K562 (cell line): Measurements from ENCODE around the gene C11orf65. TPM values are rescaled to one million over a fixed set of nuclear protein-coding genes. Genes with fewer than 3 reads are reported as not detected.
A peak's percentile ranks its signal among the peaks of the same experiment; 100 is the strongest.

Source experiments
- MCM5 ChIP-seq: fragments of 450-650 bp; IDR thresholded peaks from 2 replicates; pipeline ENCODE4 v1.6.1; 2016; ENCODE audit warnings: low read depth
- NFRKB ChIP-seq: fragments of 450-650 bp; IDR thresholded peaks from 2 replicates; pipeline ENCODE4 v1.6.1; 2016; ENCODE audit warnings: low read depth
- POLR2AphosphoS5 ChIP-seq: IDR thresholded peaks from 2 replicates; pipeline ENCODE4 v1.6.1; 2011; ENCODE audit warnings: mild to moderate bottlenecking, low read depth, low read length, moderate library complexity; ENCODE audit not compliant: control insufficient read depth, insufficient read depth
- SOX6 ChIP-seq: fragments of 450-650 bp; IDR thresholded peaks from 2 replicates; pipeline ENCODE4 v1.6.1; 2014; ENCODE audit warnings: mild to moderate bottlenecking
- SRF ChIP-seq, 2 experiments: fragments of 250-450, 450-650 bp in 1 of 2; sonication (Bioruptor Pico) in 1 of 2; sonication (generic) in 1 of 2; formaldehyde crosslinking; IDR thresholded peaks; 2 replicates each; pipeline versions ENCODE4 v1.5.0 to v1.5.1; 2020 to 2022; ENCODE audit warnings: mild to moderate bottlenecking in 1 of 2, missing genetic modification reagents in 1 of 2
- ZFP1 ChIP-seq: fragments of 450-650 bp; formaldehyde crosslinking; IDR thresholded peaks from 2 replicates; pipeline ENCODE4 v1.4.0; 2020; ENCODE audit warnings: mild to moderate bottlenecking, mixed read lengths
- ZNF507 ChIP-seq: conservative IDR thresholded peaks from 2 replicates; pipeline ENCODE4 v1.6.1; 2017; ENCODE audit warnings: missing genetic modification characterization, missing compliant biosample characterization
- polyA plus RNA-seq, 8 experiments: library from polyadenylated mRNA; depleted of rRNA in 4 of 8; stranded (reverse) in 5 of 8; unstranded in 3 of 8; fragments of >200 nt; fragmentation: Nextera tagmentation in 2 of 8; fragmentation: Illumina TruSeq in 1 of 8; extraction: Ambion mirVana in 2 of 8; extraction: Trizol in 1 of 8; gene quantifications; 2 replicates each; pipeline versions ENCODE4 v1.2.1 to v1.2.3, GENCODE V29; 2011 to 2014; ENCODE audit warnings: inconsistent platforms in 1 of 8, missing spikeins in 1 of 8
- total RNA-seq, 7 experiments: library from RNA; depleted of rRNA in 6 of 7; stranded (reverse); fragments of >200 nt in 6 of 7; fragmentation: Illumina TruSeq in 2 of 7; extraction: Trizol in 2 of 7; gene quantifications; 2 replicates each; pipeline versions ENCODE4 v1.2.1 to v1.2.3, GENCODE V29; 2011 to 2021; ENCODE audit warnings: low replicate concordance in 1 of 7
- TF ChIP-seq, protein P1 (sequence below): fragments of 450-650 bp; IDR thresholded peaks from 2 replicates; pipeline ENCODE4 v1.6.1; 2016; ENCODE audit warnings: mild to moderate bottlenecking
- TF ChIP-seq, protein P2 (sequence below): sonication (generic); formaldehyde crosslinking; IDR thresholded peaks from 2 replicates; pipeline ENCODE4 v1.8.0; 2022; ENCODE audit warnings: missing genetic modification reagents, mild to moderate bottlenecking, borderline replicate concordance
- TF ChIP-seq, protein P3 (sequence below): fragments of 200-800 bp; sonication (Bioruptor generic); IDR thresholded peaks from 2 replicates; pipeline ENCODE4 v1.6.1; 2017; ENCODE audit warnings: missing genetic modification characterization, missing compliant biosample characterization
- TF ChIP-seq, protein P4 (sequence below): fragments of 250-450 bp; sonication (Bioruptor Pico); IDR thresholded peaks from 2 replicates; pipeline ENCODE4 v1.8.0; 2021; ENCODE audit warnings: mild to moderate bottlenecking, moderate library complexity
- TF ChIP-seq, protein P5 (sequence below): sonication (generic); formaldehyde crosslinking; IDR thresholded peaks from 2 replicates; pipeline ENCODE4 v1.8.1; 2023; ENCODE audit warnings: mild to moderate bottlenecking, missing genetic modification reagents
- TF ChIP-seq, protein P6 (sequence below): fragments of 450-650 bp; IDR thresholded peaks from 2 replicates; pipeline ENCODE4 v1.6.1; 2016; ENCODE audit warnings: missing biosample characterization, missing genetic modification characterization
- TF ChIP-seq, protein P7 (sequence below): fragments of 450-650 bp; formaldehyde crosslinking; IDR thresholded peaks from 2 replicates; pipeline ENCODE4 v1.4.0; 2020; ENCODE audit warnings: mild to moderate bottlenecking

C11orf65 gene
- total and polyA plus RNA-seq, 9 of the 15 experiments (the other 6 are each of a cell fraction or from before 2014, with no cell fraction given), result 1.0 to 2.1 (median 1.2) TPM

DNA sequence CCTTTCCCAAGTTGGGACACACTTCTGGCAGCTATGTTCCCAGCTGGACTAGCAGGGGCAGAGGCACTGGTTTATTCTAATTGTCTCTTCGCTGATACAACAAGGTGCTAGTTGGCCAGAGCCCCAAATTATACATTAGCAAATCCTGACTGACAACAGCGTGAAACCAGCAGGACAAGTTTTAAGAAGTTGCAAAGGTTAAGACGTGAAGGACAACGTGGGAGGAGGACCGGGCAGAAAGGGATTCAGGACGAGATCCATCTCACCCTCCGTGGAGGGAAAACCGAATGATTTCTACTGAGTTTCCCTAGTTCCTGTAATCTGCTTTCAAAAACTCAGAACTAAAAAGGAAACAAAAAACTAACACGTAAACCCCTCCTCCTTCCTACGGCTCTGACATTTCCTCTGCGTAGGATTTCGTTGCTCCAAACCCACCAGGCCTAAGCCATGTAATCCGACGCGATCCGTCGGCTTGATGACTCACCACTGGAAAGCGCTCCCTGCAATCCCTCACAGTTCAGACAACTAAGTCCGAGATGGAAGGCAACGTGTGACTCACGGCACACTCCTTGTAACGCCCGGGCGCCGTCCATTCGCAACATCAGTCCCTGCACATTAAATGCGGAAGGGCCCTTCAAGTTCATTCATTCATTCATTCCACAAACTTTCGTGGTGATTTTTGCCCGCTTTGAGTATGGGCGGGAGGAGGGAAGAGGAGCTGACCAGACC, 30.2 kb upstream of the C11orf65 start (continued):
- TF ChIP-seq, protein P1, sequence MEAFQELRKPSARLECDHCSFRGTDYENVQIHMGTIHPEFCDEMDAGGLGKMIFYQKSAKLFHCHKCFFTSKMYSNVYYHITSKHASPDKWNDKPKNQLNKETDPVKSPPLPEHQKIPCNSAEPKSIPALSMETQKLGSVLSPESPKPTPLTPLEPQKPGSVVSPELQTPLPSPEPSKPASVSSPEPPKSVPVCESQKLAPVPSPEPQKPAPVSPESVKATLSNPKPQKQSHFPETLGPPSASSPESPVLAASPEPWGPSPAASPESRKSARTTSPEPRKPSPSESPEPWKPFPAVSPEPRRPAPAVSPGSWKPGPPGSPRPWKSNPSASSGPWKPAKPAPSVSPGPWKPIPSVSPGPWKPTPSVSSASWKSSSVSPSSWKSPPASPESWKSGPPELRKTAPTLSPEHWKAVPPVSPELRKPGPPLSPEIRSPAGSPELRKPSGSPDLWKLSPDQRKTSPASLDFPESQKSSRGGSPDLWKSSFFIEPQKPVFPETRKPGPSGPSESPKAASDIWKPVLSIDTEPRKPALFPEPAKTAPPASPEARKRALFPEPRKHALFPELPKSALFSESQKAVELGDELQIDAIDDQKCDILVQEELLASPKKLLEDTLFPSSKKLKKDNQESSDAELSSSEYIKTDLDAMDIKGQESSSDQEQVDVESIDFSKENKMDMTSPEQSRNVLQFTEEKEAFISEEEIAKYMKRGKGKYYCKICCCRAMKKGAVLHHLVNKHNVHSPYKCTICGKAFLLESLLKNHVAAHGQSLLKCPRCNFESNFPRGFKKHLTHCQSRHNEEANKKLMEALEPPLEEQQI, result no peak
- TF ChIP-seq ZNF507 (no peak), SOX6 (peak; percentile 45; the same call in 1 of the 2 replicates), MCM5 (no peak), SRF (CRISPR knock-in tag; IDR thresholded peaks at IDR 0.05) (no peak), POLR2AphosphoS5 (peak; percentile 91), ZFP1 (CRISPR knock-in tag) (no peak), NFRKB (peak; percentile 84)
- TF ChIP-seq, protein P2, sequence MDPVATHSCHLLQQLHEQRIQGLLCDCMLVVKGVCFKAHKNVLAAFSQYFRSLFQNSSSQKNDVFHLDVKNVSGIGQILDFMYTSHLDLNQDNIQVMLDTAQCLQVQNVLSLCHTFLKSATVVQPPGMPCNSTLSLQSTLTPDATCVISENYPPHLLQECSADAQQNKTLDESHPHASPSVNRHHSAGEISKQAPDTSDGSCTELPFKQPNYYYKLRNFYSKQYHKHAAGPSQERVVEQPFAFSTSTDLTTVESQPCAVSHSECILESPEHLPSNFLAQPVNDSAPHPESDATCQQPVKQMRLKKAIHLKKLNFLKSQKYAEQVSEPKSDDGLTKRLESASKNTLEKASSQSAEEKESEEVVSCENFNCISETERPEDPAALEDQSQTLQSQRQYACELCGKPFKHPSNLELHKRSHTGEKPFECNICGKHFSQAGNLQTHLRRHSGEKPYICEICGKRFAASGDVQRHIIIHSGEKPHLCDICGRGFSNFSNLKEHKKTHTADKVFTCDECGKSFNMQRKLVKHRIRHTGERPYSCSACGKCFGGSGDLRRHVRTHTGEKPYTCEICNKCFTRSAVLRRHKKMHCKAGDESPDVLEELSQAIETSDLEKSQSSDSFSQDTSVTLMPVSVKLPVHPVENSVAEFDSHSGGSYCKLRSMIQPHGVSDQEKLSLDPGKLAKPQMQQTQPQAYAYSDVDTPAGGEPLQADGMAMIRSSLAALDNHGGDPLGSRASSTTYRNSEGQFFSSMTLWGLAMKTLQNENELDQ (CRISPR knock-in tag), result no peak
- TF ChIP-seq, protein P3, sequence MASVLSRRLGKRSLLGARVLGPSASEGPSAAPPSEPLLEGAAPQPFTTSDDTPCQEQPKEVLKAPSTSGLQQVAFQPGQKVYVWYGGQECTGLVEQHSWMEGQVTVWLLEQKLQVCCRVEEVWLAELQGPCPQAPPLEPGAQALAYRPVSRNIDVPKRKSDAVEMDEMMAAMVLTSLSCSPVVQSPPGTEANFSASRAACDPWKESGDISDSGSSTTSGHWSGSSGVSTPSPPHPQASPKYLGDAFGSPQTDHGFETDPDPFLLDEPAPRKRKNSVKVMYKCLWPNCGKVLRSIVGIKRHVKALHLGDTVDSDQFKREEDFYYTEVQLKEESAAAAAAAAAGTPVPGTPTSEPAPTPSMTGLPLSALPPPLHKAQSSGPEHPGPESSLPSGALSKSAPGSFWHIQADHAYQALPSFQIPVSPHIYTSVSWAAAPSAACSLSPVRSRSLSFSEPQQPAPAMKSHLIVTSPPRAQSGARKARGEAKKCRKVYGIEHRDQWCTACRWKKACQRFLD (CRISPR knock-in tag), result no peak
- TF ChIP-seq, protein P4, sequence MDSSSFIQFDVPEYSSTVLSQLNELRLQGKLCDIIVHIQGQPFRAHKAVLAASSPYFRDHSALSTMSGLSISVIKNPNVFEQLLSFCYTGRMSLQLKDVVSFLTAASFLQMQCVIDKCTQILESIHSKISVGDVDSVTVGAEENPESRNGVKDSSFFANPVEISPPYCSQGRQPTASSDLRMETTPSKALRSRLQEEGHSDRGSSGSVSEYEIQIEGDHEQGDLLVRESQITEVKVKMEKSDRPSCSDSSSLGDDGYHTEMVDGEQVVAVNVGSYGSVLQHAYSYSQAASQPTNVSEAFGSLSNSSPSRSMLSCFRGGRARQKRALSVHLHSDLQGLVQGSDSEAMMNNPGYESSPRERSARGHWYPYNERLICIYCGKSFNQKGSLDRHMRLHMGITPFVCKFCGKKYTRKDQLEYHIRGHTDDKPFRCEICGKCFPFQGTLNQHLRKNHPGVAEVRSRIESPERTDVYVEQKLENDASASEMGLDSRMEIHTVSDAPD, result no peak
- TF ChIP-seq, protein P5, sequence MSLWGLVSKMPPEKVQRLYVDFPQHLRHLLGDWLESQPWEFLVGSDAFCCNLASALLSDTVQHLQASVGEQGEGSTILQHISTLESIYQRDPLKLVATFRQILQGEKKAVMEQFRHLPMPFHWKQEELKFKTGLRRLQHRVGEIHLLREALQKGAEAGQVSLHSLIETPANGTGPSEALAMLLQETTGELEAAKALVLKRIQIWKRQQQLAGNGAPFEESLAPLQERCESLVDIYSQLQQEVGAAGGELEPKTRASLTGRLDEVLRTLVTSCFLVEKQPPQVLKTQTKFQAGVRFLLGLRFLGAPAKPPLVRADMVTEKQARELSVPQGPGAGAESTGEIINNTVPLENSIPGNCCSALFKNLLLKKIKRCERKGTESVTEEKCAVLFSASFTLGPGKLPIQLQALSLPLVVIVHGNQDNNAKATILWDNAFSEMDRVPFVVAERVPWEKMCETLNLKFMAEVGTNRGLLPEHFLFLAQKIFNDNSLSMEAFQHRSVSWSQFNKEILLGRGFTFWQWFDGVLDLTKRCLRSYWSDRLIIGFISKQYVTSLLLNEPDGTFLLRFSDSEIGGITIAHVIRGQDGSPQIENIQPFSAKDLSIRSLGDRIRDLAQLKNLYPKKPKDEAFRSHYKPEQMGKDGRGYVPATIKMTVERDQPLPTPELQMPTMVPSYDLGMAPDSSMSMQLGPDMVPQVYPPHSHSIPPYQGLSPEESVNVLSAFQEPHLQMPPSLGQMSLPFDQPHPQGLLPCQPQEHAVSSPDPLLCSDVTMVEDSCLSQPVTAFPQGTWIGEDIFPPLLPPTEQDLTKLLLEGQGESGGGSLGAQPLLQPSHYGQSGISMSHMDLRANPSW (CRISPR knock-in tag), result no peak
- TF ChIP-seq, protein P6, sequence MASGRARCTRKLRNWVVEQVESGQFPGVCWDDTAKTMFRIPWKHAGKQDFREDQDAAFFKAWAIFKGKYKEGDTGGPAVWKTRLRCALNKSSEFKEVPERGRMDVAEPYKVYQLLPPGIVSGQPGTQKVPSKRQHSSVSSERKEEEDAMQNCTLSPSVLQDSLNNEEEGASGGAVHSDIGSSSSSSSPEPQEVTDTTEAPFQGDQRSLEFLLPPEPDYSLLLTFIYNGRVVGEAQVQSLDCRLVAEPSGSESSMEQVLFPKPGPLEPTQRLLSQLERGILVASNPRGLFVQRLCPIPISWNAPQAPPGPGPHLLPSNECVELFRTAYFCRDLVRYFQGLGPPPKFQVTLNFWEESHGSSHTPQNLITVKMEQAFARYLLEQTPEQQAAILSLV, result no peak
- TF ChIP-seq, protein P7, sequence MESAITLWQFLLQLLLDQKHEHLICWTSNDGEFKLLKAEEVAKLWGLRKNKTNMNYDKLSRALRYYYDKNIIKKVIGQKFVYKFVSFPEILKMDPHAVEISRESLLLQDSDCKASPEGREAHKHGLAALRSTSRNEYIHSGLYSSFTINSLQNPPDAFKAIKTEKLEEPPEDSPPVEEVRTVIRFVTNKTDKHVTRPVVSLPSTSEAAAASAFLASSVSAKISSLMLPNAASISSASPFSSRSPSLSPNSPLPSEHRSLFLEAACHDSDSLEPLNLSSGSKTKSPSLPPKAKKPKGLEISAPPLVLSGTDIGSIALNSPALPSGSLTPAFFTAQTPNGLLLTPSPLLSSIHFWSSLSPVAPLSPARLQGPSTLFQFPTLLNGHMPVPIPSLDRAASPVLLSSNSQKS (CRISPR knock-in tag), result no peak
